ENCODE measurements around the gene TAF10. TPM values are rescaled to one million over a fixed set of nuclear protein-coding genes. Genes with fewer than 3 reads are reported as not detected.

TAF10 gene
- total RNA-seq, 1 experiment from 2014 or later: 51.5 TPM

DNA sequence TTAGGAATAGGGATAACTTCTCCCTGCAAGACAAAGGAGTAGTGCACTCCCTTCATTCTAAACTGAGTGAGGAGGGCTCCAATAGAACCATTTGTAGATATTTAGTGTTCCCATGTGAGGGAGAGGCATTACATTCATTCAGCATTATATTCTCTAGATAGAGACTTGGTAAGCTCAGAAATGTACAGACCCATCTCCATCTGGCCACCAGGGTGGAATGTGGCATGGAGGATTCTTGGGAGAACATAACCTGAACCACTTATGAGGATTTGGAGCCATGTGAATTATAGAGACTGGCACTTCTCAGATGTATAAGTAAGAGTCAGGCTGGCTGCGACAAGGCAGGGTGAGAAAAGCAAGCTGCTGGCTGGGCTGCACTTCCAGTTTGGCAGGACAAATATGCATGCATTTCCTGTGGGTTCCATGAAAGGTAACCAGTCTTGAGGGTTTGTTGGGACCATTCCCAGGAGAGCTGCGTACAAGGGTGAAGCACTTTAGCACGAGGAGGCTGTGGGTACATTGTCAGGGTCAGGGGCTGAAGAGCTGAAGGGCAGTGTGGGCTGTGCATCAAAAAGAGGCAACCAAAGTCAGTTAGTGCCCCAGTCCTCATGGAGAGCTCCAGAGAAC lies 17.8 kb downstream of the TAF10 start:
- BruUV-seq (replicated peaks): no TSS peak
- ChIA-PET POLR2A (ENCODE audit: unreplicated experiment) (no interaction called here), CTCF (no interaction called here)
- Histone ChIP-seq H3F3A (ENCODE audit: insufficient read depth, low read depth) (no peaks in the 10 kb centered on the region), H3K4me1 (replicated peaks; ENCODE audit: insufficient read depth) (no peaks in the 10 kb centered on the region), H2AFZ (no peak overlapping the region), H4K20me1 (ENCODE audit: insufficient read depth) (no peaks in the 10 kb centered on the region), H3K27me3 (ENCODE audit: insufficient read depth, low read depth) (no peaks in the 10 kb centered on the region), H3K4me2 (no peak overlapping the region), H3K27ac (no peak overlapping the region), H3K79me2 (ENCODE audit: low read depth) (no peaks in the 10 kb centered on the region), H3K36me3 (ENCODE audit: low read depth) (no peaks in the 10 kb centered on the region), H3K9me3 (ENCODE audit: insufficient read depth, low read depth) (no peaks in the 10 kb centered on the region), H3K9me2 (ENCODE audit: insufficient read depth) (no peaks in the 10 kb centered on the region), H3K4me3 (no peak overlapping the region)
- no peak for DNase-seq
- TF ChIP-seq, protein P1, sequence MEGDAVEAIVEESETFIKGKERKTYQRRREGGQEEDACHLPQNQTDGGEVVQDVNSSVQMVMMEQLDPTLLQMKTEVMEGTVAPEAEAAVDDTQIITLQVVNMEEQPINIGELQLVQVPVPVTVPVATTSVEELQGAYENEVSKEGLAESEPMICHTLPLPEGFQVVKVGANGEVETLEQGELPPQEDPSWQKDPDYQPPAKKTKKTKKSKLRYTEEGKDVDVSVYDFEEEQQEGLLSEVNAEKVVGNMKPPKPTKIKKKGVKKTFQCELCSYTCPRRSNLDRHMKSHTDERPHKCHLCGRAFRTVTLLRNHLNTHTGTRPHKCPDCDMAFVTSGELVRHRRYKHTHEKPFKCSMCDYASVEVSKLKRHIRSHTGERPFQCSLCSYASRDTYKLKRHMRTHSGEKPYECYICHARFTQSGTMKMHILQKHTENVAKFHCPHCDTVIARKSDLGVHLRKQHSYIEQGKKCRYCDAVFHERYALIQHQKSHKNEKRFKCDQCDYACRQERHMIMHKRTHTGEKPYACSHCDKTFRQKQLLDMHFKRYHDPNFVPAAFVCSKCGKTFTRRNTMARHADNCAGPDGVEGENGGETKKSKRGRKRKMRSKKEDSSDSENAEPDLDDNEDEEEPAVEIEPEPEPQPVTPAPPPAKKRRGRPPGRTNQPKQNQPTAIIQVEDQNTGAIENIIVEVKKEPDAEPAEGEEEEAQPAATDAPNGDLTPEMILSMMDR (conservative IDR thresholded peaks at IDR 0.05): no peak
- no peak for TF ChIP-seq EZH2 (IDR thresholded peaks at IDR 0.05; ENCODE audit: low read depth)
- intact Hi-C loops (cut with micrococcal nuclease; ENCODE audit: unreplicated experiment): no loop called here

DNA sequence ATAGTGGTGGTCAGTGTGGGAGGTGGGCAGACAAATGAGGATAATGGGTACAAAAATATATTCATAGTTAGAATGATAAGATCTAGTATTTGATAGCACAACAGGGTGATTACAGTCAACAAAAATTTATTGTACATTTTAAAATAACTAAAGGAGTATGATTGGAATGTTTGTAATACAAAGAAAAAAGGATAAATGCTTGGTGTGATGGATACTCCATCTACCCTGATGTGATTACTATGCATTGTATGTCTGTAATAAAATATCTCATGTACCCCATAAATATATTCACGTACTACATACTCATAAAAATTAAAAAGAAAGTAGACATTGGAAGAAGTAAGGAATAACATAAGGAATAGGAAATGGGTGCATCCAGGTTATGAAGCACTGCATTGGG lies 24.0 kb downstream of the TAF10 start:
- Histone ChIP-seq H3K27me3 (ENCODE audit: insufficient read depth, low read depth) (no peaks in the 10 kb centered on the region), H3K9me3 (ENCODE audit: insufficient read depth, low read depth) (no peaks in the 10 kb centered on the region; the same call in 1 of the 2 replicates), H3K36me3 (ENCODE audit: low read depth) (no peaks in the 10 kb centered on the region), H3K4me1 (replicated peaks; ENCODE audit: insufficient read depth) (no peaks in the 10 kb centered on the region), H3K79me2 (ENCODE audit: low read depth) (no peaks in the 10 kb centered on the region), H3F3A (ENCODE audit: insufficient read depth, low read depth) (no peaks in the 10 kb centered on the region), H3K27ac (no peak overlapping the region), H3K9me2 (ENCODE audit: insufficient read depth) (no peaks in the 10 kb centered on the region), H4K20me1 (ENCODE audit: insufficient read depth) (no peaks in the 10 kb centered on the region), H3K4me2 (no peak overlapping the region), H3K4me3 (no peak overlapping the region), H2AFZ (no peak overlapping the region)
- CTCF ChIA-PET: no interaction called here
- POLR2A ChIA-PET (ENCODE audit: unreplicated experiment): no interaction called here
- intact Hi-C loops (cut with micrococcal nuclease; ENCODE audit: unreplicated experiment): no loop called here
- no peak for TF ChIP-seq EZH2 (IDR thresholded peaks at IDR 0.05; ENCODE audit: low read depth)
- TF ChIP-seq, protein P1 (conservative IDR thresholded peaks at IDR 0.05): no peak
- no TSS peak for BruUV-seq (replicated peaks)
- no peak for DNase-seq

DNA sequence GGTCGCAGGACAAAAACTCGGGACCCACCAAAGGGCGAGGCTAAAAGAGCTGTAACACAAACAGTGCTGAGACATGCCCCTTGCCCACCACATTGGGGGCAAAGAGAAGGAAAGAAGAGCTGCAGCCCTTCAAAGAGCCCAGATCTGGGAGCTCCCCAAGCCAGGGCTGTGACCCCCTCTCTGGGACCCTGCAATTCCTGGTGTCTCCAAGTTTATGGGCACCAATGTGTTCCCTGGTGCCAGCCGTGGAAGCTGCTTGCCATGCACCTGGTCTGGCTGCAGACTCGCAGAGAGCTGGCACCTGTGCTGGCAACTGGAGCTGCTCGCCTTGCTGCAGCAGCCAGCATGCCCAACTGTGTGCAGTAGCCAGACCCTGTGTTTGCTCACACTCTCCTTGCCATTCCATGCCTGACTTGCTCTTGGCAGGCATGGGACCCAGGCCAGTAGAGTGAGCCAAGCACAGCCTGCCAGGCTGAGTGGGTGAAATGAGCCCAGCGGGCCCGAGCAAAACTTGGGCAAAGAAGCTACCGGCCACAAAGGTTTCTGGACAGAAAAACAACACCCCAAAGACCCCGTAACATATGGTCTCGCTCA lies 24.6 kb downstream of the TAF10 start:
- Histone ChIP-seq H3K4me2 (no peak overlapping the region), H3K9me3 (ENCODE audit: insufficient read depth, low read depth) (no peaks in the 10 kb centered on the region; the same call in 1 of the 2 replicates), H2AFZ (no peak overlapping the region), H3K9me2 (ENCODE audit: insufficient read depth) (no peaks in the 10 kb centered on the region), H3K27ac (no peak overlapping the region), H3K4me1 (replicated peaks; ENCODE audit: insufficient read depth) (no peaks in the 10 kb centered on the region), H3K4me3 (no peak overlapping the region), H3K79me2 (ENCODE audit: low read depth) (no peaks in the 10 kb centered on the region), H4K20me1 (ENCODE audit: insufficient read depth) (no peaks in the 10 kb centered on the region), H3F3A (ENCODE audit: insufficient read depth, low read depth) (no peaks in the 10 kb centered on the region), H3K27me3 (ENCODE audit: insufficient read depth, low read depth) (no peaks in the 10 kb centered on the region), H3K36me3 (ENCODE audit: low read depth) (no peaks in the 10 kb centered on the region)
- TF ChIP-seq, protein P1 (conservative IDR thresholded peaks at IDR 0.05): no peak
- no peak for TF ChIP-seq EZH2 (IDR thresholded peaks at IDR 0.05; ENCODE audit: low read depth)
- ChIA-PET POLR2A (ENCODE audit: unreplicated experiment) (no interaction called here), CTCF (no interaction called here)
- DNase-seq: no peak
- BruUV-seq (replicated peaks): no TSS peak
- intact Hi-C loops (cut with micrococcal nuclease; ENCODE audit: unreplicated experiment): no loop called here

Data from PC-9 (cell line).